Nephron progenitor cell (in vitro differentiated cells): ENCODE data around the gene NKX2-8.
A peak's percentile ranks its signal among the peaks of the same experiment; 100 is the strongest.

Experiments used
- DNase-seq: peaks from one replicate; pipeline ENCODE4 v3.0.0; 2021
- H3K27ac Mint-ChIP-seq: 2 replicates; pipeline ENCODE4 v1.8.0; 2021; ENCODE audit warnings: mild to moderate bottlenecking, moderate library complexity, mixed read lengths
- H3K27me3 Mint-ChIP-seq: 2 replicates; pipeline ENCODE4 v1.8.0; 2021; ENCODE audit warnings: mild to moderate bottlenecking, low read depth, mixed read lengths; ENCODE audit not compliant: poor library complexity
- H3K36me3 Mint-ChIP-seq: 2 replicates; pipeline ENCODE4 v1.8.0; 2021; ENCODE audit warnings: low read depth, mixed read lengths
- H3K4me1 Mint-ChIP-seq: 2 replicates; pipeline ENCODE4 v1.8.0; 2021; ENCODE audit warnings: mixed read lengths
- H3K4me3 Mint-ChIP-seq: 2 replicates; pipeline ENCODE4 v1.8.0; 2021; ENCODE audit warnings: mild to moderate bottlenecking, moderate library complexity, mixed read lengths
- H3K9me3 Mint-ChIP-seq: 2 replicates; pipeline ENCODE4 v1.8.0; 2021; ENCODE audit warnings: mild to moderate bottlenecking, moderate library complexity, mixed read lengths
- CTCF ChIP-seq: fragments of 200-600 bp; sonication (generic); IDR thresholded peaks from 2 replicates; pipeline ENCODE4 v1.5.0; 2021; ENCODE audit warnings: antibody characterized with exemption

NKX2-8 gene

GRCh38 chr14:36582011-36582873, at the start of gene NKX2-8:
NKX2-8 (minus strand) TSS chr14:36582614; CDS start chr14:36582389, 225 bp downstream.
- no peak for TF ChIP-seq CTCF
- H3K4me1 Mint-ChIP-seq, result no peaks in the 10 kb centered on the region
- no peak within 1 kb of the TSS for H3K27ac Mint-ChIP-seq
- peaks cover 6% of the 10 kb centered on the region for H3K27me3 Mint-ChIP-seq
- peak within 1 kb of the TSS; percentile 72 for H3K4me3 Mint-ChIP-seq
- peak; percentile 57 for DNase-seq
- no peaks in the 10 kb centered on the region for H3K9me3 Mint-ChIP-seq
- no peaks in the 10 kb centered on the region for H3K36me3 Mint-ChIP-seq

GRCh38 chr14:36627981-36628380, 45.6 kb upstream of the NKX2-8 start:
- no peak for TF ChIP-seq CTCF
- DNase-seq, result no peak
- Mint-ChIP-seq H3K4me3 (no peak overlapping the region), H3K36me3 (no peaks in the 10 kb centered on the region), H3K4me1 (no peaks in the 10 kb centered on the region), H3K27me3 (peaks cover 37% of the 10 kb centered on the region), H3K27ac (no peak overlapping the region), H3K9me3 (peaks cover 3% of the 10 kb centered on the region)

- H3K27me3 Mint-ChIP-seq, result peaks cover 33% of the 10 kb centered on the region
- no peak for TF ChIP-seq CTCF
- no peak overlapping the region for H3K27ac Mint-ChIP-seq
- H3K4me1 Mint-ChIP-seq, result no peaks in the 10 kb centered on the region
- no peaks in the 10 kb centered on the region for H3K36me3 Mint-ChIP-seq
- peaks cover 19% of the 10 kb centered on the region for H3K9me3 Mint-ChIP-seq
- DNase-seq, result no peak
- H3K4me3 Mint-ChIP-seq, result no peak overlapping the region
Observed at GRCh38 chr14:36626151-36626550, 43.7 kb upstream of the NKX2-8 start.

GRCh38 chr14:36625436-36625835, 43.0 kb upstream of the NKX2-8 start:
- Mint-ChIP-seq H3K27me3 (peaks cover 33% of the 10 kb centered on the region), H3K4me1 (no peaks in the 10 kb centered on the region), H3K4me3 (no peak overlapping the region), H3K36me3 (no peaks in the 10 kb centered on the region), H3K9me3 (peaks cover 25% of the 10 kb centered on the region), H3K27ac (no peak overlapping the region)
- no peak for TF ChIP-seq CTCF
- DNase-seq, result no peak

GRCh38 chr14:36625014-36625413, 42.6 kb upstream of the NKX2-8 start:
- Mint-ChIP-seq H3K27ac (no peak overlapping the region), H3K4me1 (no peaks in the 10 kb centered on the region), H3K9me3 (peaks cover 25% of the 10 kb centered on the region), H3K27me3 (peaks cover 33% of the 10 kb centered on the region), H3K36me3 (no peaks in the 10 kb centered on the region), H3K4me3 (no peak overlapping the region)
- no peak for TF ChIP-seq CTCF
- DNase-seq, result no peak

GRCh38 chr14:36619853-36620252, 37.4 kb upstream of the NKX2-8 start:
- H3K4me3 Mint-ChIP-seq, result no peak overlapping the region
- H3K36me3 Mint-ChIP-seq, result no peaks in the 10 kb centered on the region
- H3K4me1 Mint-ChIP-seq, result peaks cover 10% of the 10 kb centered on the region
- peaks cover 25% of the 10 kb centered on the region for H3K9me3 Mint-ChIP-seq
- peaks cover 24% of the 10 kb centered on the region for H3K27me3 Mint-ChIP-seq
- no peak for DNase-seq
- TF ChIP-seq CTCF, result no peak
- no peak overlapping the region for H3K27ac Mint-ChIP-seq
